ENCODE data around the gene DNMBP.

GRCh38 chr10:99835947-99836346 is 173.8 kb downstream of the DNMBP start:
- TF ChIP-seq CTCF (IDR thresholded peaks at IDR 0.05; ENCODE audit: low read length) (no peak), EZH2 (optimal IDR thresholded peaks at IDR 0.05; ENCODE audit: low read depth, low read length) (no peak), EZH2phosphoT487 (IDR thresholded peaks at IDR 0.05; ENCODE audit: low read length) (no peak)
